Lung (tissue), 12 donors: Measurements from ENCODE around the gene SAP25. TPM values are rescaled to one million over a fixed set of nuclear protein-coding genes. Genes with fewer than 3 reads are reported as not detected.
A peak's percentile ranks its signal among the peaks of the same experiment; 100 is the strongest.

Source experiments
- ATAC-seq: fragments of 200-7000 bp; cut with Tn5 transposase; one replicate; pipeline ENCODE4 v1.9.1; 2020; ENCODE audit warnings: moderate number of reproducible peaks; ENCODE audit not compliant: insufficient read depth, low FRiP score
- DNase-seq, 3 donors: peaks; one replicate each; pipeline ENCODE4 v3.0.0-alpha.2; 2013 to 2017
- H3K27ac ChIP-seq, 2 donors: one replicate each; pipeline ENCODE4 v1.5.1; 2013; ENCODE audit warnings: mild to moderate bottlenecking in 2 of 2, moderate library complexity in 2 of 2, control low read depth in 1 of 2, inconsistent platforms in 1 of 2, low read depth in 1 of 2, low read length in 1 of 2
- H3K27me3 ChIP-seq, 3 donors: one replicate each; pipeline ENCODE4 v1.5.1; 2013; ENCODE audit warnings: low read length in 2 of 3; ENCODE audit not compliant: control insufficient read depth in 3 of 3, insufficient read depth in 3 of 3
- H3K36me3 ChIP-seq, 4 donors: one replicate each; pipeline ENCODE4 v1.5.1; 2013; ENCODE audit warnings: low read length in 4 of 4, mild to moderate bottlenecking in 1 of 4, moderate library complexity in 1 of 4; ENCODE audit not compliant: control insufficient read depth in 4 of 4, insufficient read depth in 4 of 4
- H3K4me1 ChIP-seq, 5 donors: one replicate each; pipeline ENCODE4 v1.5.1; 2013; ENCODE audit warnings: low read length in 5 of 5, mild to moderate bottlenecking in 2 of 5, moderate library complexity in 1 of 5; ENCODE audit not compliant: control insufficient read depth in 5 of 5, insufficient read depth in 5 of 5
- H3K4me3 ChIP-seq: one replicate; pipeline ENCODE4 v1.5.1; 2013; ENCODE audit warnings: mild to moderate bottlenecking, control low read depth, moderate library complexity
- H3K9ac ChIP-seq, 2 donors: one replicate each; pipeline ENCODE4 v1.5.1; 2013; ENCODE audit warnings: low read length in 2 of 2, control low read depth in 1 of 2; ENCODE audit not compliant: insufficient read depth in 1 of 2
- H3K9me3 ChIP-seq, 4 donors: one replicate each; pipeline ENCODE4 v1.5.1; 2013; ENCODE audit warnings: low read length in 3 of 4, mild to moderate bottlenecking in 1 of 4, moderate library complexity in 1 of 4; ENCODE audit not compliant: control insufficient read depth in 4 of 4, insufficient read depth in 3 of 4
- CTCF ChIP-seq: IDR thresholded peaks from 2 replicates; pipeline ENCODE4 v1.5.1; 2012; ENCODE audit warnings: mild to moderate bottlenecking; ENCODE audit errors: control extremely low read depth, extremely low read depth
- WGBS, 2 donors: extraction: QIAGEN DNeasy Blood & Tissue Kit; methylation state at CpG; one replicate each; pipeline ENCODE4 v1.1.7; 2013; 5-methylcytosine and 5-hydroxymethylcytosine counted together
- polyA plus RNA-seq, 2 donors: library from polyadenylated mRNA; stranded (reverse); fragments of 200-250 nt; gene quantifications; one replicate each; pipeline ENCODE4 v1.2.1, GENCODE V29; 2013
- total RNA-seq, 2 donors: library from RNA; depleted of rRNA in 1 of 2; stranded (reverse); fragments of >200 nt in 1 of 2; gene quantifications; one replicate each; pipeline ENCODE4 v1.2.1, GENCODE V29; 2014 to 2021
- donor health status: control.
- donor health status: control.
- donor health status: Bipolar disorder and iron deficiency.
- donor health status: healthy.
- donor health status: DM: yes; HTN: yes; CAD: no.

Gene SAP25
- total and polyA plus RNA-seq, 4 donors: 1.9 to 9.9 (median 6.2) TPM

GRCh38 chr7:100540073-100540723, 33.5 kb downstream of the SAP25 start:
- peak in 1 of 3 donors; percentile 30 for DNase-seq
- peaks cover 2 to 12% (median 8%) of the 10 kb centered on the region in 5 donors for H3K4me1 ChIP-seq
- WGBS, 2 donors: 49 to 71% methylated on average over 6 of the region's 6 CpGs
- H3K27ac ChIP-seq: no peak overlapping the region
- no peaks in the 10 kb centered on the region for H3K36me3 ChIP-seq
- ATAC-seq: no peak
- no peaks in the 10 kb centered on the region for H3K9me3 ChIP-seq
- TF ChIP-seq CTCF: no peak
- H3K27me3 ChIP-seq: no peaks in the 10 kb centered on the region
- H3K9ac ChIP-seq: no peak overlapping the region
- peak overlapping the region; percentile 80 for H3K4me3 ChIP-seq

- H3K27ac ChIP-seq: peak overlapping the region; percentile 77 to 85
- no peak overlapping the region for H3K9ac ChIP-seq
- DNase-seq: no peak
- ATAC-seq: no peak
- H3K4me1 ChIP-seq: peaks cover 0 to 12% (median 4%) of the 10 kb centered on the region in 5 donors
- H3K4me3 ChIP-seq: peak overlapping the region; percentile 80
- no peaks in the 10 kb centered on the region for H3K9me3 ChIP-seq
- 1% methylated on average over 40 to 44 of the region's 44 CpGs for WGBS, 2 donors
- H3K36me3 ChIP-seq: no peaks in the 10 kb centered on the region
- no peak for TF ChIP-seq CTCF
- no peaks in the 10 kb centered on the region for H3K27me3 ChIP-seq
These were observed 34.2 kb downstream of the SAP25 start for GRCh38 chr7:100539436-100540006.

GRCh38 chr7:100538654-100539435, 34.9 kb downstream of the SAP25 start, which contains the start of gene AGFG2:
TSS of gene AGFG2 (plus strand) at chr7:100539203. CDS start at chr7:100539347, 144 bp downstream.
- TF ChIP-seq CTCF: no peak
- Histone ChIP-seq H3K27me3 (no peaks in the 10 kb centered on the region), H3K9me3 (no peaks in the 10 kb centered on the region), H3K9ac (no peak within 1 kb of the TSS), H3K36me3 (no peaks in the 10 kb centered on the region), H3K27ac (peak within 1 kb of the TSS; percentile 77 to 85), H3K4me1 (peaks cover 0 to 12% (median 2%) of the 10 kb centered on the region in 5 donors), H3K4me3 (peak within 1 kb of the TSS; percentile 80)
- DNase-seq (peak; percentile 100), ATAC-seq (peak; percentile 100)
- WGBS, 2 donors: 0 to 1% methylated on average over 55 to 60 of the region's 60 CpGs
